Right hindlimb (tissue), 1 donor: ENCODE measurements around the gene SMIM1.

ENCODE experiments used
- DNase-seq: peaks from one replicate; pipeline ENCODE4 v3.0.0-alpha.2; 2018

The SMIM1 gene

GRCh38 chr1:3777647-3778589 lies 5.4 kb downstream of the SMIM1 start:
- no peak for DNase-seq

GRCh38 chr1:3778590-3779264 lies 6.2 kb downstream of the SMIM1 start:
- DNase-seq, result peak; percentile 27

- no peak for DNase-seq
Observed at GRCh38 chr1:3779265-3779911, 6.8 kb downstream of the SMIM1 start.

GRCh38 chr1:3779912-3780416 lies 7.4 kb downstream of the SMIM1 start:
- no peak for DNase-seq

- DNase-seq, result no peak
Observed at GRCh38 chr1:3780901-3781300, 8.4 kb downstream of the SMIM1 start.

- no peak for DNase-seq
Observed at GRCh38 chr1:3783651-3784474, 11.3 kb downstream of the SMIM1 start.

GRCh38 chr1:3785045-3785444 lies 12.5 kb downstream of the SMIM1 start:
- DNase-seq, result no peak

GRCh38 chr1:3785456-3786157 lies 13.1 kb downstream of the SMIM1 start:
- DNase-seq, result no peak

- no peak for DNase-seq
Observed at GRCh38 chr1:3786468-3787348, 14.2 kb downstream of the SMIM1 start.

GRCh38 chr1:3787349-3787715 lies 14.8 kb downstream of the SMIM1 start:
- DNase-seq, result no peak

GRCh38 chr1:3787745-3788605 lies 15.4 kb downstream of the SMIM1 start:
- DNase-seq, result no peak

- DNase-seq, result peak; percentile 16
Observed at GRCh38 chr1:3788756-3789420, 16.3 kb downstream of the SMIM1 start.

GRCh38 chr1:3789421-3790300 lies 17.1 kb downstream of the SMIM1 start:
- no peak for DNase-seq

- peak; percentile 15 for DNase-seq
Observed at GRCh38 chr1:3790500-3790923, 18.0 kb downstream of the SMIM1 start.

GRCh38 chr1:3790952-3791351 lies 18.4 kb downstream of the SMIM1 start:
- no peak for DNase-seq

GRCh38 chr1:3795453-3796214 lies 23.1 kb downstream of the SMIM1 start:
- DNase-seq, result peak; percentile 22
